NK-92 treated with Interleukin-12 subunit alpha and Interleukin-12 subunit beta, amount 100 ng/mL, for 24 hours (cell line): Measurements from ENCODE around the gene ULK2.
"Not testable (repeated sequence)": the region's sequence is repeated elsewhere in the genome, so short reads cannot be mapped to it uniquely, and the experiment has no call there.

Experiments used
- DNase-seq: peaks from one replicate; lab custom pipeline; 2025; lab: John Stamatoyannopoulos, UW

Gene ULK2

DNA sequence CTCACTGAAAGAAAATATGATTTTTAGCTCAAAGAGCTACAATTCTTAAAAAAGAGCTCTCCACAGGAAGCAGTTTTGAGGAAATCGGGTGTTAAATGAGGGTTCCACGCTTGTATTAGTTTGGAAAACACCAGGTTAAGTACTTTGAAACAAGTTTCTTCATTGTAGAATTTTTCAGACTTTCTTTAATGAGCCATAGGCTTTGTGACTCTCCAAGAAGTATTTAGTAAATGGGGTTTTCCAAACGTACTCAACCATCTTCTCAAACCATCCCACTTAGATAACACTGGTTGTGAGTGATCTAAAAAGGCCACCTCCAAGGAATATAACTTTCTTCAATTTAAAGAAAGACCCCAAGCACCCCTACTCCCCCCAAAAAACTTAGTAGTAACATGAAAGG lies 2.7 kb downstream of the ULK2 start:
- DNase-seq, result no peak

DNA sequence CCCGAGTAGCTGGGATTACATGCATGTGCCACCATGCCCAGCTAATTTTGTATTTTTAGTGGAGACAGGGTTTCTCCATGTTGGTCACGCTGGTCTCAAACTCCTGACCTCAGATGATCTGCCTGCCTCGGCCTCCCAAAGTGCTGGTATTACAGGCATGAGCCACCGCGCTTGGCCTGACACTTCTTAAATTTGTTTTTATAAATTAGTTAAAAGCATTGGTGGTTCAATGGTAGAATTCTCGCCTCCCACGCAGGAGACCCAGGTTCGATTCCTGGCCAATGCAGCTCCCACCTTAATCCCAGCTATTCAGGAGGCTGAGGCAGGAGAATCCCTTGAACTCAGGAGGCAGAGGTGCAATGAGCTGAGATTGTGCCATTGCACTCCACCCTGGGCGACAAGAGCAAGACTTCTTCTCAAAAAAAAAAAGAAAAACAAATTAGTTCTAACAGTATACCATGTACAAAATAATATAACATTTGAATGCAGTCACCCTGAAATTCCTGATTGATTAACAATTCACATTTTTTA lies 7.0 kb downstream of the ULK2 start:
- not testable (repeated sequence) for DNase-seq

DNA sequence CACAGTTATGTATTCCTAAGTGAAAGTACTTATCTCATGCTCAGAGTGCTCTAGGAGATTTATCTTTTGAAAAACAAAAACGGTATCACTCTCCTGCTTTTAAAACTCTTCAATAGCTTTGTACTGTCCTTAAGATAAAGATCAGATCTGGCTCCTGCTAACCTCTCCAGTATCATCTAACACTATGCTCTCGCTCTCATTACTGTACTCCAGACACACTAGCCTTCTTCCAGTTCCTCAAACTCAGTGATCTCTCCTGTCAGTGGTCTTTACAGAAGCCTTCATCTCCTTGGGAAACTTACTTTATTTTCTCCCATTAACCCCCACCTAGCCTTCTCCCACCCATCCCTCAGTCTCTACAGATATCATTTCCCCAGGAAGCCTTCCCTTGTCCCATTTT lies 10.1 kb downstream of the ULK2 start:
- DNase-seq, result no peak

DNA sequence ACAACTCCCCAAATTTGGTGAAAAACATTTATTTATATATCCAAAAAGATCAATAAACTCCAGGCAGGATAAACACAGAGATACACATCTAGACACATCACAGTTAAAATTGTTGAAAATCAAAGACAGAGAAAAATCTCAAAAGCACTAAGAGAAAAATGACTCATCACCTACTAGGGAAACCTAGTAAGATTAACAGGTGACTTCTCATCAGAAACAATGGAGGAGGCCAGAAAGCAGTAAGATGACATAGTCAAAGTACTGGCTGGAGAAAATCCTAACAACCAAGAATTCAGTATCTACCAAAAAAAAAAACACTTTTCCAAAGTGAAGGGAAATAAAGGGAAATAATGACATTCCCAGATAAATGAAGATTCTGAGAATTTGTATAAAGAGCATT lies 33.8 kb downstream of the ULK2 start:
- no peak for DNase-seq

DNA sequence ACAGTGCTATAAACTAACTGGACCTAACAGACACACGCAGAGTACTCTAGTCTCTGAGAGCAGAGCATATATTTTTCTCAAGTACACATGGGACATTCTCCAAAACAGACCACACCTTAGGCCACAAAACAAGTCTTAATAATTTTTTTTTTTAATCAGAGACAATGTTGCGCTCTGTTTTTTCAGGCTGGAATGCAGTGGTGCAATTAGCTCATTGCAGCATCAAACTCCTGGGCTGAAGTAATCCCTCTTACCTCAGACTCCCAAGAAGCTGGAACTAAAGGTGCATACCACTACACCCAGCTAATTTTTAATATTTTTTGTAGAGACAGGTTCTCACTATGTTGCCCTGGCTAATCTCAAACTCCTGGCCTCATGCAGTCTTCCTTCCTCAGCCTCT lies 37.7 kb downstream of the ULK2 start:
- no peak for DNase-seq

DNA sequence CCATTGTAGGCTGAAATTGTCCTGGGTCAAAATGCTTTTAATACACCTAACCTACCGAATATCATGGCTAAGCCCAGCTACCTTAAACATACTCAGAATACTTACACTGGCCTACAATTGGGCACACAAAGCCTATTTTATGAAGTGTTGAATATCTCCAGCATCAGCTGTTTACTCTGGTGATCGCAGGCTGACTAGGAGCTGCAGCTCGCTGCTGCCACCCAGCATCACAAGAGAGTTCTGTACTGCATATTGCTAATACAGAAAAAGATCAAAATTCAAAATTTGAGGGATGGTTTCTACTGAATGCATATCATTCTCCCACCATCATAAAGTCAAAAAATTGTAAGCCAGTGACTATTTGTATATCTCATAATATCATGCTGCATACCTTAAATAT lies 55.3 kb downstream of the ULK2 start:
- no peak for DNase-seq

DNA sequence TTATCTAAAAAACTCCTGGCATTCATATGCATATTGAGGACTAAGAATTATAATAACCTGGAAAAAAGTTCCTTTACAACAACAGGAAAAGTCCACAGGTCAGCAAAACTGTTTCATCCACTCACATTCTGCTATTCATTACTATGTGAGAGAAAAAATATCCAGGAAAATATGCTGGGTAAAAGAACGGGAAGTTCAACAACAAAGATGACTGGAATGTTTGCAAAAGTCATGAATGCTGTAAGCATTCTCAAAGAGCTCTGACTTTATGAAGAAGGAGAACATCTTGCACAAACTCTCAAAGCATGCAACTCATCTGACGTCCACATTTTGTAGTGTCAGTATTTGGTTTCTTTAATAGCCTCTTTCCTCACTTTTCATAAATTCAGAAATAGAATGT lies 62.7 kb downstream of the ULK2 start:
- no peak for DNase-seq

DNA sequence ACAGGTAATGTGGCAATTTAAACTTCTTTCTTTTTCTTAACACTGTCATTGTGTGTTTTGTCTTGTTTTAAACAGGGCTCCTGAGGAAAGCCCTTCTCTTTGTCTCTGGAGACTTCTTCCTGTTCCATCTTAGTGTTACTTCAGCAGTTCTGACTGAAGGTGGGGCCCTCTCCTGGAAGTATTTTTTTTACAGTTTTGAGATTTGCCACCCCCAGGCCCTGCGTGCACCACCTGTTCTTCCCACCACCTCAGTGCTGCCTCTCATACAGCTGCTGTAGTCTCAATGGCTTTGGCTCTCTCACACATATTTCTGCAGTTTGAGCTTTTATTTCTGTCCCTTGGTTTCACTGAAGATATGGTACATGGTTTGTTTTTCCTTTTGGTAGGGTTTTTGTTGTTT lies 67.2 kb downstream of the ULK2 start:
- no peak for DNase-seq

DNA sequence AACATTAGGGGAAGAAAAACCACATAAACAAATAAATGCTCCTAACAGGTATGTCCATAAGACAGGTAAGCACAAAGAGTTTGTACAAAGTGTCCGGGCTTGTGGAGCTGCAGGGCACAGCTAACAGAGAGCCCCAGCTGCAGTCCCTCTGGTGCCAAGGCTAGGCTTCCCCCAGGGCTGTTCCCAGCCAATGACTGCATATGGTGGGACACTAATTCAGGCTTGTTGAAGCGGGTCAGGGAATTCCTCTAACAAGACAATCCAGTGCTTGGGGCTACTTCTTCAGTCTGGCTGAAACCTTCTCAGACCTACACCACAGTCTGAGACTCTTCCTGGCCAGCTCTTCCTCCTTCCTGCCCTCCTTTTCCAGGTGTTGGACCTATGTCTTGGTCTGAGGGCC lies 67.9 kb downstream of the ULK2 start:
- DNase-seq, result no peak

DNA sequence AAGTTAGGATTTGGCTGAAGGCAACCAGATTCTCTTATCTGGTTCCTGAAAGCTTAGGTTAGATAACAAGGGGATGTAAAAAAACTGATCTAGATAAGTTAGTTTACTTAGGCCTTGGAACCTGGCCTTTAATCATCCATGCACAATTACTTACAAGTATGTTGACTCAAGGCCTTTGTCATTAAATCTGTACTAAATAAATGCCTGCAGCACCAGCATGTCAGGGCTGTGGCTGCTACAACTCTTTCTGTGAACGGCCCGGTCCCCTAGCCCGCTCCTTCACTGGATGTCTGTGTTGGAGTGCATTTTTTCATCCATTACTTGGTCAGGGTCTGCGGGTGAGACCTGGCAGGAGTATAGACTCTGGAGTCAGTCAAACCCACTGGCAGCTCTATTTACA lies 71.3 kb downstream of the ULK2 start:
- DNase-seq, result no peak

DNA sequence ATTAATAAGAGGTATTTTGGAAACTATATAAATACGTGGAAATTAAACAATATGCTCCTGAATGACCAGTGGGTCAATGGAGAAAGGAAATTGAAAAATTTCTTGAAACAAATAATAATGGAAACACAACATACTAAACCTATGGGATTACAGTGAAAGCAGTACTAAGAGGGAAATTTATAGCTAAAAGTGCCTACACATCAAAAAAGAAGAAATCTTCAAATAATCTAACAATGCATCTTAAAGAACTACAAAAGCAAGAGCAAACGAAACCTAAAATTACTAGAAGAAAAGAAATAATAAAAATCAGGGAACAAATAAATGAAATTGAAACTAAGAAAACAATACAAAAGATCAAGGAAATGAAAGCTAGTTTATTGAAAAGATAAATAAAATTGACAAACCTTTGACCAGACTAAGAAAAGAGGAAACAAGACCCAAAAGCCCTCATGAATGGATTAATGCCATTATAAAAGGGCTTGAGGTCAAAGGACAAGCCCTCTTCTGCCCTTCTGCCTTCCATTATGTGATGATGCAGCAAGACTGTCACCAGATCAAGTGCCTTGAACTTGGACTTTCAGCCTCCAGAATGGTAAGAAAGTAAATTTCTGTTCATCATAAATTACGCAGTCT lies 75.7 kb downstream of the ULK2 start:
- no peak for DNase-seq

DNA sequence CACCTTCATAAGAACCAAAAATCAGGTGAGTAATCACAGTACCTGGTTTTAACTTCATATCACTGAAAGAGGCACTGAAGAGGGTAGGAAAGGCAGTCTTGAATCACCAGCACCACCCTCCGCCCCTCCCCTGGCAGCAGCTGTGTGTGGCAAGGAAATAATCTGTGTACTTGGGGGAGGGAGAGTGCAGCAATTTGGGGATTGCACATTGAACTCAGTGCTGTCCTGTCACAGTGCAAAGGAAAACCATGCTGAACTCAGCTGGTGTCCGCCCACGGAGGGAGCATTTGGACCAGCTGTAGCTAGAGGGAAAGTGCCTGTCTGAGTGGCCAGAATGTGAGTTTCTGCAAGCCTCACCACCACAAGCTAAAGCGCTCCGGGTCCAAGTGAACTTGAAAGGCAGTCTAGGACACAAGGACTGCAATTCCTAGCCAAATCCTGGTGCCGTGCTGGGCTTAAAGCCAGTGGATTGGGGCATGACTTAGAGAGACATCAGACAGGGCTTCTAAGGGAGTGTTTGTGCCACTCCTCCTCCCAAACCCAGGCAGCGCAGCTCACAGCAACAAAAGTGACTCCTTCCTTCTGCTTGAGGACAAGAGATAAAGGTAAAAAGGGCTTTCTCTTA lies 79.9 kb downstream of the ULK2 start:
- no peak for DNase-seq

DNA sequence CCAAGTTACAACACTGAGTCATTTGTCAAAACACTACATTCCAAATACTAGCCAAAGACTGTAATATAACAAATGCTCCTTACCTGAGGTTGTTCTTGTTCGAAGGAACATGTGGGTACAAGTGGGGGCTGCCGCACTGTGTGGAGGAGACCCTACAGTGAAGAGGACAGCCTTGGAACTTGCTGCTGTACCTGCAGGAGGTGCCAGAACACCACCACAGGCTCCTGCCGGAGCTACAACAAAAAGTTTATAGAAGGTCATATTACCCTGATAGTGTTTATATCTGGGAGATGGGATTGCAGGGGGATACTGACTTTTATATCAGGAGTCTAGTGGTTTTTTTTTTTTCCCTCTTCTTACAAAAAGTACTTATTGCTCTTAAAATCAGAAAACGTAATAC lies 81.9 kb downstream of the ULK2 start:
- no peak for DNase-seq

DNA sequence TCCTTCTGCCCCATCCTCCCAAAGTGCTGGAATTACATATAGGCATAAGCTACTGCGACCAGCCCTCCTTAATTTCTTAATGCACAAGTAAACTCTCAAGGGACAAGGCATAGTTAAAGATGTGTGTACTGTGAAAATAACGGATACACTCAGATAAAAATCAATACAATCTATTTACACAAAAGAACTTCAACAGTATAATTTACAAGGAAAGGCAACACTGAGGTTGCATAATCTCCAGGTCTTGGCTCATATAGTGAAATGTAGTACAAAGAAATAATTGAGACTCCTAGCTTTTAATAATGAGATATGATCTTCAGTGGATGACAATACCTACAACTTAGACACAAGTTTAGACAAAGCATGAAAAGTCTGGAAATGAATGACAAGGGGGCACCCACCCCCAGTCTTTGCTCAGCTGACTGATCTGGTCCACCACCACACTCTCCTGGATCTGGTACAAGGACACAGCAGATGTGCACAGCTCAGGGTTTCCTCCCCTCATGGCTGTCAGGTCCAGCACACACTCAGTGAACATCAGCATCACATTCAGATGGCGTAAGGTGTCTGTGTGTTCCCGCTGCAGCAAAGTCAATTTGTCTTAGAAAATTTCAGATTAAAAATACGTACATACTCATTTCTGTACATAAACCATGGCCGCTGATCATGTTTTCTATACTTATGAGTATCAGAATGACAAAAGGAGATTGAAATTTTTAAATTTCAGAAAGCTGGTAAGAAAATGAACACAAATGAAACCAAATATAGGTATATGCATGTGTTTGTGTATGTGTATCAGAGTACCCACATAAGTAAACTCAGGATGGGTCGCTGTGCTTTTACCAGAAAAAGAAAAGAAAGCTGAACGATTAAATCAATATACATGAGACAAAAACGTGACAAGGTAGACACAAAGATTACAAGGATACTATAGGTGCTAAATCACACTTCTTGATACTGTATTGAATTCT lies 86.0 kb downstream of the ULK2 start:
- no peak for DNase-seq

DNA sequence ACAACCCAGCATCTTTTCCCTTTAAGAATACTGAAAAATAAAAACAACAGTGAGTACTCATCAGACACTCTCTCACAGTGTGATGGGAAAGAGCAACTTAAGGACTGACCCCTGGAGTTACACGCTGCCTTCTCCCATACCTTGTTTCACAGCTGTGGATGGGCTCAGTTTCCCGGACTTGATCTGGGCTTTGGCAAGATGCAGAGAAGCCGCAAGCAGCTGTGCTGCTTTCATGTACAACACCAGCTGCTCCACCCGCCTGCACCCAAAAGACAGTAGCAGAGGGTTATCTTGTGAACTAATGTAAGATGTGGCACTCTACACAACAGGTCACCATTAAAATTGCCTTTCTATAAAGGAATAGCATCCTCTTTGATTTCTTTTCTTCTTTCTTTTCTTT lies 86.9 kb downstream of the ULK2 start:
- no peak for DNase-seq

DNA sequence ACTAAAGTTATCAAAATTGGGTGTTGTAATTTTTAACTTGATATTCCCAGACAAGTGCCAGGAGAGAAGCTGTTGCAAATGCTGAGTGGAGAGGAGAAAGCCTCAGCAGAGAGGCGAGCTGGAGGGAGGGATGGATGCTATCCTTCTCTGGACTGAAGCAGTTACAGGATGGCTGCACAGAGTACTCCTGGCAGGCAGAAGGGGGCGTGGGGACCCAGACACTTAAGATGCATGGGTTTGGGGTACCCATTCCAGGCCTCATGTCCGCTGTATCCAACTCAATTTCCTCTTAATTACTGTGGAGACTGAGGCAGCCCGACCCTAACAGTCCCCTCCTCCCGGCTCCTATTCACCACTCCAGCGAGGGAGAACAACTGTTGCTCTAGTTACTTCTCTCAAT lies 94.2 kb downstream of the ULK2 start:
- no peak for DNase-seq

DNA sequence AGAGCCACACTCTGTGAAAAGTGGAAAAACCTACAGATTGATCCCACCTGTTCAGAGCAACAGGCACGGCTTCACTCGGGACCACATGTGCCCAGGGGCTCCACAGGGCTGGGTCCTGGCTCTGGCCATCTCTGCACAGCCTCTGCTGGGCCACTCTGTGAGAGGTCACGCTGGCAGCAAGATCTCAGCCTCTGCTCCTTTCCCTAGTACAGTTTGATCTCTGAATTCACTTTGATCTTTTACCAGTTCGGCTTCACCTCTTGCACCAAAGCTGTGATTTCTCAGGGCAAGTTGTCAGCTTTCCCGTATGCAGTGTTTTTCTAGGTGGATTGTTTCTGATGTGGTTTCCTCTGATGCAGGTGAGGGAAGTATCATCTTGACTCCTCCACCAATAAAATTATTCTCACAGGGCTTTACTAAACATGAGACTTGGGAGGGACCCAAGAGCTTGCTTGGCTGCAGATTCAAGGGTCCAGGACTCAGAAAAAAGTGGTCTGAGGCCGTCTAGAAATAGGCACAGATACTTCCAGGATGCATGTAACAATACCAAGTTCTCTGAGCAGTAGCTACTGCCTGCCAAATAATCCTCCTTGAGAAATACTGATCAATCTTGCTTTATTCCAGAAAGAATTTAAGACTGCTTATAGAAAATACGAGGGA lies 95.6 kb downstream of the ULK2 start:
- no peak for DNase-seq

DNA sequence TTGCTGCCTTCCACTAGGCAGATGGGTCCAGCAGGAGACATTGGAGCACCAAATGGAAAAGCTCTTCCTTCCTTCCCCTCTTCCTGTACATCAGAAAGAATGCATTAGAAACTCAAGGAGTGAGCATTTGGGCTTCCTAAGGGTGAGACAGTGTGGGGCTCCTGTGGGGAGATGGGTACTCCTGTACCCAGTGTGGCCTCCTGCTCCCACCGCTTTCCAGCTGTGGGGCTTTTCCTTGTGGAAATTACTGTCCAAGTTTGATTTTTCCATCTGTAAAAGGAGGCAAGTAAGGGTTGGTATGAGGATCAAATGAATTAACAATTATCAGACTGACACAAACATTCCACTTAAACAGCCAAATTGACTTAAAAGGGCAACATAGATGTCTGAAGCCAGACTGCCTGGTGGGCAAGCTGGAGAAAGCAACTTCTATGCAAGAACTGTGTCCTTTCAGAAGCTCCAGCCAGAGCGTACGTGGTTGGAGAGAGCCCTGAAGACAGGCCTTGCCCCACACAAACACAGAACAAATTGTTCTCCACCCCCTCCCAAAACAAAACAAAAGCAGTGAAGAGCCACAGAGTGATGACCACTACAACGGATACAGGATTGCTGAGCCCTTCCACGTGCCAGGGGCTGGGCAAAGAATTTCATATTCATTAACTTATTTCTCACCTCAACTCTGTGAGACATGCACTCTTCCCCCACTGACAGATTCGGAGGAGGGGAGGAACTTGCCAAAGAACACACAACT lies 96.6 kb downstream of the ULK2 start:
- no peak for DNase-seq

DNA sequence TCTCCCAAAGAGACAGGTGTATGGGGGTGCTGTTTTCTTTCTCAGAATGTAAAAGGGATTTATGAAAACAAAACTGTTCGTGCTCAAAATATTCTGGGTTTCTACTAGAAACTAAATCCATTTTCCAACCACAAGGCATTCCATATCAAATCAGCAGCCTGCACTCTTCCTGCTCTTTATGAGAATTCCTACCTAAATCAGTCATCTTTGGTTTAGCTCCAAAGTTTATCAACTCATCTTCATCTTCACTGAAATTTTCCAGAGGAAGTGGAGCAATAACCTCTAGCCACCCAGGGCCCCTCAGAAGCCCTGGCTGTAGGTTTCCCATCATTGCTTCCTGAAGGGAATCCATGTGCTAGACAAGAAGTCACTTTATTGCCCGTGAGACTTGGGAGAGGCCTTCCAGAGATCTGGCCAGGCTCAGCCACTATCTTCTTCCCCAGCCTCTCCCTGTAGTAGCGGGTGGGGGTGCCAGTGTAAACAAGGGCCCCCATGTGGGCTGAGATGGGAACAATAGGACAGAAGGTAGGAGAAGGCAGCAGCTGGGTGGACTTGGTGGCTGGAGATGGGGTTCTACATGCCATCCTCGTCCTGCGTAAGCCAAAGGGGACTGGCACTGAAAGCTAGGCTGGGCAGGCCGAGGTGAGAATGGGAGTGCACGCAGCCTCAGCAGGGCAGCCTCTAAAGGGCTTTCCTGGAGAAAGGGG lies 97.6 kb downstream of the ULK2 start:
- DNase-seq, result no peak

DNA sequence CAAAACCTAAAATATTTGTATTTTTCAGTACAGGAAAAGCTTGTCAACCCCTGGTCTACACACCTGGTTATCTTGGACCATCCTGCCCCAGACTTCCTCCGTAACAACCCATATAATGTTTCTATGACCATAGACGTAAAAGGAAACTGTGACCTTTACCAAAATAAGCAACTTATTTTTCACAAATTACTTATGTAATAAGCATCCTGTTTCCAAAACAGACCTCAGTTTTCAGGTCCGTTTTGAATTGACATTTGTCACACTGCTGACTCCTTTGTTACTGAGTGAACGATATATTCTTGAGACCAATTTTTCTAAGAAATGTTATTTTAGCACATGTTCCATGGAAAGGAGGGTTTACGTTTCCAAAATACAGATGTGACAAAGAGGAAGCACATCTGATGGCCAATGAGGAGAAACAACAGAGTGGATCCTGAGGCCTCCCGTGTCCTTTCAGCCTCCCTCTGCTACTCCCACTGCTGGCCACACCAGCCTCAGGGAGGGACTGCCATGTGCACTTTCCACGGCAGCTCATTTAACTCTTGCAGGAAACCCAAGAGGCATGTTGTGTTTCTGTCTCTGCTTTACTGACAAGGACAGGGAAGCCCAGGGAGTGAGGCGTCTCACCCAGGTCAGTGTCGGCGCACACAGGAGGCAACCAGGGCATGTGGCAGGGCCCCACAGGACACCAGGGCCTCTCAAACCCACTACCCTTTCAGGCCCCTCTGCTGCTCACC lies 99.5 kb downstream of the ULK2 start:
- DNase-seq, result no peak
